ENCODE results near the gene RHBG. TPM values are rescaled to one million over a fixed set of nuclear protein-coding genes. Genes with fewer than 3 reads are reported as not detected.
A peak's percentile ranks its signal among the peaks of the same experiment; 100 is the strongest.

RHBG gene
- total RNA-seq, 1 experiment from 2014 or later, result 5.7 TPM

- Histone ChIP-seq H3K4me1 (ENCODE audit: control insufficient read depth in 1 of 2, insufficient read depth in 2 of 2, low read length in 2 of 2) (peaks cover 10 to 46% of the 10 kb centered on the region in 2 experiments; a peak in 3 of 4 replicates), H3K27me3 (ENCODE audit: insufficient read depth, low read length) (no peaks in the 10 kb centered on the region), H2AFZ (ENCODE audit: low read depth, low read length, poor library complexity, severe bottlenecking) (no peak overlapping the region), H3K9me2 (ENCODE audit: insufficient read depth) (no peaks in the 10 kb centered on the region), H3K4me2 (ENCODE audit: low read length) (peak overlapping the region; percentile 82; the same call in 1 of the 2 replicates), H3K36me3 (ENCODE audit: control insufficient read depth in 1 of 2, insufficient read depth in 2 of 2, low read length in 2 of 2) (peaks cover 0 to 7% of the 10 kb centered on the region in 2 experiments; a peak in 1 of 4 replicates), H3K27ac (ENCODE audit: low read depth, low read length) (no peak overlapping the region), H3K9me3 (ENCODE audit: control insufficient read depth in 1 of 2, insufficient read depth in 1 of 2, low read depth in 1 of 2, low read length in 2 of 2) (no peaks in the 10 kb centered on the region), H4K20me1 (ENCODE audit: insufficient read depth) (no peaks in the 10 kb centered on the region), H3K79me2 (ENCODE audit: insufficient read depth, low read length) (peaks cover 59% of the 10 kb centered on the region), H3K4me3 (replicated peaks in 1 of 2; ENCODE audit: low read depth in 1 of 2, low read length in 2 of 2) (no peak overlapping the region), H3K9ac (ENCODE audit: low read length) (no peak overlapping the region)
- no peak for TF ChIP-seq SRF (IDR thresholded peaks at IDR 0.05; ENCODE audit: low read depth)
- TF ChIP-seq POLR2AphosphoS5 (IDR thresholded peaks at IDR 0.05; ENCODE audit: low read depth, low read length), result no peak
- no peak for TF ChIP-seq ATF3 (IDR thresholded peaks at IDR 0.05)
- TF ChIP-seq TCF7L2 (IDR thresholded peaks at IDR 0.05; ENCODE audit: borderline replicate concordance, extremely low read depth, insufficient read depth, insufficient read length), result no peak
- TF ChIP-seq CBX3 (IDR thresholded peaks at IDR 0.05; ENCODE audit: low read depth), result no peak
- TF ChIP-seq, protein P1, sequence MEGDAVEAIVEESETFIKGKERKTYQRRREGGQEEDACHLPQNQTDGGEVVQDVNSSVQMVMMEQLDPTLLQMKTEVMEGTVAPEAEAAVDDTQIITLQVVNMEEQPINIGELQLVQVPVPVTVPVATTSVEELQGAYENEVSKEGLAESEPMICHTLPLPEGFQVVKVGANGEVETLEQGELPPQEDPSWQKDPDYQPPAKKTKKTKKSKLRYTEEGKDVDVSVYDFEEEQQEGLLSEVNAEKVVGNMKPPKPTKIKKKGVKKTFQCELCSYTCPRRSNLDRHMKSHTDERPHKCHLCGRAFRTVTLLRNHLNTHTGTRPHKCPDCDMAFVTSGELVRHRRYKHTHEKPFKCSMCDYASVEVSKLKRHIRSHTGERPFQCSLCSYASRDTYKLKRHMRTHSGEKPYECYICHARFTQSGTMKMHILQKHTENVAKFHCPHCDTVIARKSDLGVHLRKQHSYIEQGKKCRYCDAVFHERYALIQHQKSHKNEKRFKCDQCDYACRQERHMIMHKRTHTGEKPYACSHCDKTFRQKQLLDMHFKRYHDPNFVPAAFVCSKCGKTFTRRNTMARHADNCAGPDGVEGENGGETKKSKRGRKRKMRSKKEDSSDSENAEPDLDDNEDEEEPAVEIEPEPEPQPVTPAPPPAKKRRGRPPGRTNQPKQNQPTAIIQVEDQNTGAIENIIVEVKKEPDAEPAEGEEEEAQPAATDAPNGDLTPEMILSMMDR (IDR thresholded peaks at IDR 0.05 in 2 of 3, conservative IDR thresholded peaks at IDR 0.05 in 1 of 3; ENCODE audit: borderline replicate concordance in 1 of 3, insufficient read depth in 1 of 3, low read depth in 2 of 3, low read length in 2 of 3), result no peak
- no peak for TF ChIP-seq ZBTB33 (IDR thresholded peaks at IDR 0.05; ENCODE audit: extremely low read depth, insufficient replicate concordance, low read length)
- TF ChIP-seq SIN3A (IDR thresholded peaks at IDR 0.05; ENCODE audit: low read depth), result no peak
- no peak for TF ChIP-seq ZNF274 (IDR thresholded peaks at IDR 0.05; ENCODE audit: low read depth, low read length)
- TF ChIP-seq, protein P2, sequence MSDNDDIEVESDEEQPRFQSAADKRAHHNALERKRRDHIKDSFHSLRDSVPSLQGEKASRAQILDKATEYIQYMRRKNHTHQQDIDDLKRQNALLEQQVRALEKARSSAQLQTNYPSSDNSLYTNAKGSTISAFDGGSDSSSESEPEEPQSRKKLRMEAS (IDR thresholded peaks at IDR 0.05), result no peak
- no peak for TF ChIP-seq EGR1 (IDR thresholded peaks at IDR 0.05; ENCODE audit: low read depth)
- no peak for TF ChIP-seq POLR2A (IDR thresholded peaks at IDR 0.05; ENCODE audit: borderline replicate concordance, extremely low read depth, insufficient read depth, insufficient read length)
- no peak for TF ChIP-seq ZFX (IDR thresholded peaks at IDR 0.05)
- no peak for TF ChIP-seq EZH2phosphoT487 (IDR thresholded peaks at IDR 0.05; ENCODE audit: borderline replicate concordance)
- ATAC-seq (no peak), DNase-seq (ENCODE audit: low read depth, low spot score) (no peak)
- intact Hi-C loops (cut with micrococcal nuclease), result no loop called here
- ChIA-PET RAD21 (ENCODE audit: low non-redundant PET in 1 of 2, low total read pairs in 2 of 2, uncharacterized antibody in 2 of 2, unreplicated experiment in 2 of 2) (no interaction called here), CTCF (interaction anchor here (1.3 to 1.9 kb wide), 3 partner anchors 28 to 36 kb away, joined by 3 to 9 read pairs (median 6); no protein-coding TSS in a partner anchor), POLR2A (no interaction called here)
- no TSS peak for BruUV-seq (replicated peaks)
Observed at GRCh38 chr1:156418416-156419070, 49.5 kb downstream of the RHBG start.
